GM18870 (cell line): Measurements from ENCODE around the gene SULT4A1.
"Not testable (repeated sequence)": the region's sequence is repeated elsewhere in the genome, so short reads cannot be mapped to it uniquely, and the experiment has no call there.

Source experiments
- ATAC-seq: cut with Tn5 transposase; IDR thresholded peaks from one replicate; pipeline ENCODE4 v1.9.1; 2021; ENCODE audit warnings: moderate library complexity; ENCODE audit not compliant: unreplicated experiment

Gene SULT4A1, protein sequence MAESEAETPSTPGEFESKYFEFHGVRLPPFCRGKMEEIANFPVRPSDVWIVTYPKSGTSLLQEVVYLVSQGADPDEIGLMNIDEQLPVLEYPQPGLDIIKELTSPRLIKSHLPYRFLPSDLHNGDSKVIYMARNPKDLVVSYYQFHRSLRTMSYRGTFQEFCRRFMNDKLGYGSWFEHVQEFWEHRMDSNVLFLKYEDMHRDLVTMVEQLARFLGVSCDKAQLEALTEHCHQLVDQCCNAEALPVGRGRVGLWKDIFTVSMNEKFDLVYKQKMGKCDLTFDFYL

DNA sequence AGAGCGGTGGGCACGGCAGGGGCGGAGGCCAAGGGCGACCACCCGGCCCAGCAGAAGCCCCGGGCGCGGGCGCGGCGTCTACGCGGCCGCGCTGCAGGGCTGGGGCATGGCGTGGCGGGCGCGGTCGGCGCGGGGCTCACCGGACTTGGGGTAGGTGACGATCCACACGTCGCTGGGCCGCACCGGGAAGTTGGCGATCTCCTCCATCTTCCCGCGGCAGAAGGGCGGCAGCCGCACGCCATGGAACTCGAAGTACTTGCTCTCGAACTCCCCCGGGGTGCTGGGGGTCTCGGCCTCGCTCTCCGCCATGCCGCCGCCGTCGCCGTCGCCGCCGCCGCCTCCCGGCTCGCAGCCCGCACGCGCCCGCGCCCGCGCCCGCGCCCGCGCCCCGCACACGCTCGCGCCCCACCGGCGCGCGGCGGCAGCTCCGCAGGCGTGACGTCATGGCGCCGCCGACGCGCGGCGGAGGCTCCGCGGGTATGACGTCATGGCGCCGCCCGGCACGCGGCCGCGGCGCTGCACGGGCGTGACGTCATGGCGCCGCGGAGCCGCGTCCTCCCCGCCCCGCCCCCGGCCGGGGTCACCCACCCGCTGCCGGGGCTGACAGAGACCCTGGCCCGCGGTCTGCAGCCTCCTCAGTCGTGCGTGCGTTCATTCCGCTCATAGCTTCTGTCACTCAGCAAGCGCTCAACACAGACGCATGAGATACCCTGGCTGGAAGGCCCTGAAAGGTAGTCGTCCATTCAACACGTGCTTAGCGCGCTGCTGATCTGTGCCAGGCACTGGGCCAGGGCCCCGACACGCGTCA lies at the start of gene SULT4A1:
SULT4A1 (minus strand) TSS at position 440 of the 808 bp plus-strand sequence; CDS start at position 309, 131 bp downstream.
- ATAC-seq: no peak

DNA sequence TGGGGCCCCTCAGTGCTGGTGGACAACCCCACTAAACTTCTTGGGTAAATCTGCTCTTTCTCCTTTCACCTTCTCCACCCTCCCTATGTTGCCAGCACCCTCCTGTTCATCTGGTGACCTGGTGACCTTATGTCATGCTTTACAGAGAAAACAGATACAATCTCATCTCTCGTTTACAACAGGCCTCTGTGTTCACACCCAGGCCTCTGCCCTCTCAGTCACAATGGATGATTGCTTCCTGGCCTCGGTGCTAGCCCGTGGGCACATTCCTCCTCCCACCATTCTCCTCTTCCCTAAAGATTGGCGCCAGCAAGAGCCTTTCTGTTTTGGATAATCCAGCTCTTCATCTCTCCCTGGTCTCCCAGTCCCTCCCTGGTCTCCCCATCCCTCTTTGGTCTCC lies 49.0 kb upstream of the SULT4A1 start:
- ATAC-seq: no peak

DNA sequence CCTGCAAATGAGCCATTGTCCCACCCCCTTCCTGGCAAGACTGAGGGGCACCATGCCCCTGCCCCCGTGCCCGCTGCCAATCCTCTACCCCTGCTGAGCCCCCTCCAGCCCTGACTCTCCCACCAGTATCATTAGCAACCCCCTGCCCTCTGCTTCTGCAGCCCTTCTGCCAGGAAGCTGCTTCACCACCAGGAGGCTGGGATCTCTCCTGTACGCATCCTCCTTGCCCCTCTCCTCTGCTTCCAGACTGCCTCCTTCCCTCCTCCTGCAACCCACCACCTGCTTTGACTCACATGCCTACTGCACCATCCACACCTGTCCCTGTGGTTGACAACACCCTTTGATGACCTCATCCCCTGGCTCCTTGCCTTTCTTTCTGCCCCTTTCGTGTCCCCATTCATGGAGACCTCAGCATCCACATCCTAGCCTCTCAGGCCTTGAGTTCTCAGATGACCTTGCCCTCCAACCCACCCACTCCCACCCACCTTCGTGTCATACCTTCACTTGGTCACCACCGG lies 47.9 kb upstream of the SULT4A1 start:
- ATAC-seq: no peak

DNA sequence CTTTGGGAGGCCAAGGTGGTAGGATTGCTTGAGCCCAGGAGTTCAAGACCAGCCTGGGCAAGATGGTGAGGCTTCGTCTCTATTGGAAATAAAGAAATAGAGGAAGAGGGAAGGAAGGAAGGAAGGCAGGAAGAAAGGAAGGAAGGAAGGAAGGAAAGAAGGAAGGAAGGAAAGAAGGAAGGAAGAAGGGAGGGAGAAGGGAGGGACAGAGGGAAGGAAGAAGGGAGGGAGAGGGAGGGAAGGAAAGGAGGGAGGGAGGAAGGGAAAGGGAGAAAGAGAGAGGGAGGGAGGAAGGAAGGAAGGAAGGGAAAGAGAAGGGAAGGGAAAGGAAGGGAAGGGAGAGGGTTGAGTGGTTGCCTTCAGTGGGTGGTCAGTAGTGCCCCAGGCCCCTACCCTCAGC lies 47.4 kb upstream of the SULT4A1 start:
- ATAC-seq: no peak

DNA sequence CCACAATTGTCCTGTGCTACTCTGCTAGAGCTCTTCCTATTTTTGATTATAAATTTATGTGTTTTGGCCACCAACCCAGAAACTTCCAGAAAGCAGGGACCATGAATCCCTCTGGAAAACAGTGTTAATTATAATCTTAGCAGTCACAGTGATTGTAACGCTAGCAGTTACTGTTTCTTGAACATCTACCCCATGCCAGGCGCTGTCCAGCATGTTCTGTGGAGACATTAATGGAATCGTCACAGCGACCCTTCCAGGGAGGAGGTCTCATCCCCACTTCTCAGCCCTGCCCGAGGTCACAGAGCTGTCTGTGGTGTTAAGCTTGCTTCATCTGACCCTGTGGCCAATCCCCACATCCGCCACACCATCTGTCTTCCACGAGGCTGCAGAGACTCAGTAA lies 43.4 kb upstream of the SULT4A1 start:
- ATAC-seq: no peak

DNA sequence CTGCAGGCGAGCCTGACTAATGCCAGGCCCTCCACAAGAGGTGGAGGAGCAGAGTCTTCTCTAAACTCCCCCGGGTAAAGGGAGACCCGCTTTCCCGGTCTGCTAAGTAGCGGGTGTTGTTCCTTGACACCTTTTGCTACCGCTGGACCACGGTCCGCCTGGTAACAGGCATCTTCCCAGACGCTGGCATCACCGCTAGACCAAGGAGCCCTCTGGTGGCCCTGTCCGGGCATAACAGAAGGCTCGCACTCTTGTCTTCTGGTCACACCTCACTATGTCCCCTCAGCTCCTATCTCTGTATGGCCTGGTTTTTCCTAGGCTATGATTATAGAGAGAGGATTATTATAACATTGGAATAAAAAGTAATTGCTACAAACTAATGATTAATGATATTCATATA lies 42.1 kb upstream of the SULT4A1 start:
- ATAC-seq: not testable (repeated sequence)

DNA sequence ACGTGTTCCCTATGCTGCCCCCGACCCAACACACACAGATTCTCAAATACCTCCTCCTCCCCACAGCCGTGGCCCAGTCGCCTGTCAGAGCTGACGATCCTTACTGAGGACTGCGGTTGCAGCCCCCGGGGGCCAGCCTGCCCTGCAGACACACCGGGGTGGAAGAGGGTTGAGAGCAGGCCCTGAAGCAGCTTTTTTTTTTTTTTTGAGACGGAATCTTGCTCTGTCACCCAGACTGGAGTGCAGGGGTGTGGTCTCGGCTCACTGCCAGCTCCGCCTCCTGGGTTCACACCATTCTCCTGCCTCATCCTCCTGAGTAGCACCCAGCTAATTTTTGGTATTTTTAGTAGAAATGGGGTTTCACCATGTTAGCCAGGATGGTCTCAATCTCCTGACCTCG lies 40.7 kb upstream of the SULT4A1 start:
- not testable (repeated sequence) for ATAC-seq

DNA sequence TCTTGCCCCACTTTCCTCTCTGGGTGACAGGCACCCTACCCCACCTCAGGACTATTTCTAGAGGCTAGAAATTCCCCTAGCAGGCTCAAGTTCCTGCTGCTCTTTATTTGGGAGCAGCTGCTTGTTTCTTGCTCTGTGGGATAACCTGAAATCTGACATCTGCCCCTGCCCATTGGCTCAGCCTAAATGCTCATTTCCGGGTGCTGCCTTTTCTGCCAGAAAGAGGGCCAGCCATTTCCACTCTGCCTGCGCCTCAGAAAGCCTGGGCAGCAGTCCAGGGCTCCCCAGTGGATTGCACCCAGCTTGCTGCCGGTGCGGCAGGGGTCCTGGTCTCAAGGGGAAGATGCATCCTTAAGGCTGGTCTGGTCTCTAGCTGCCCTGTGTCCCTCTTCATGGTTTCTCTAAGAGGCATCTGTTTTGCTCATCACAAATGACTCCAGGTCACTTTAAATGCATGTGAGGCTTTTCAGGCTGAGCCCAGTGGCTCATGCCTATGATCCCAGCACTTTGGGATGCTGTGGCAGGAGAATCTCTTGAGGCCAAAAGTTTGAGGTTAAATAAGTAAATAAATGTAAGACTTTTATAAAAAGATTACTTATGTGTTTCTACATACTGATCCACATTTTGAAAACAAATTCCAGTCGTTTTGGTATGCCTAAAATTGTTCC lies 39.8 kb upstream of the SULT4A1 start:
- no peak for ATAC-seq

DNA sequence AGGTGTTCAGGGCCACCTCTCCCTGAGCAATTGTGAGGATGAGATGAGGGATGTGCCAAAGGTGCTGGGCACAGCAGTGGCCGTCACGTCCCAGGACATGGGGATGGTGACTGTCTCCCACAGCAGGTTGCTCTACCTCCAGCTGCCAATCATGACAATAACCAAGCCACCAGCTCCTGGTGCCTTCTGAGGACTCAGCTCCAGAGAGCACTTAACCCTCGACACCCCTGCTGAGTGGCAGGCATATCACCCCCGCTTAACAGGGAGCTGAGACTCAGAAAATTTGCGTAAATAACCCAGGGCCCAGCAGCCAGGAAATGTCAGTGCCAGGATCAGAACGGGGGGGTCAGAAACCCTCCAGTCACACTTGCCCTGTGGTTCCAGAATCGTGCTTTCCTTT lies 37.9 kb upstream of the SULT4A1 start:
- ATAC-seq: no peak

DNA sequence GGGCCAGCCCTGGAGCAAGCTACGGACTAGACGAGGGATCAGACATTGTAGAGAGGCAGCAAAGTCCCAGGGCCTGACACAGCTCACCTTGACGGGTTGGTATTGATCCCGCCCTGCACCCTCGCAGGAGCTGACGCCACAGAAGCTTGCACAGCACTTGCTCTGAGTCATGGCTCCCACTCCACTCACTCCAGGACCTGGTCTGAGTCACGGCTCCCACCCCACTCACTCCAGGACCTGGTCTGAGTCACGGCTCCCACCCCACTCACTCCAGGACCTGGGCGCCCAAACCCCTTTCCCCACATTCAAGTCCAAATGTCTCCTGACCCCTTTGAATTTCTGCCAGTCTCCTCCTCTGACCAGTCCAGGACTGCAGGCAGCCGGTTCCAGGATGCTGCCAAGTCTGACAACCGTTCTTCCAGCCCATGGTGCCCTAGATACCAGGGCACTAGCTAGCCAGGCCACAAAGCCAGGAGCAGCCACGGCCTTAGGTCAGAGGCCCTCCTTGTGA lies 35.5 kb upstream of the SULT4A1 start:
- no peak for ATAC-seq

DNA sequence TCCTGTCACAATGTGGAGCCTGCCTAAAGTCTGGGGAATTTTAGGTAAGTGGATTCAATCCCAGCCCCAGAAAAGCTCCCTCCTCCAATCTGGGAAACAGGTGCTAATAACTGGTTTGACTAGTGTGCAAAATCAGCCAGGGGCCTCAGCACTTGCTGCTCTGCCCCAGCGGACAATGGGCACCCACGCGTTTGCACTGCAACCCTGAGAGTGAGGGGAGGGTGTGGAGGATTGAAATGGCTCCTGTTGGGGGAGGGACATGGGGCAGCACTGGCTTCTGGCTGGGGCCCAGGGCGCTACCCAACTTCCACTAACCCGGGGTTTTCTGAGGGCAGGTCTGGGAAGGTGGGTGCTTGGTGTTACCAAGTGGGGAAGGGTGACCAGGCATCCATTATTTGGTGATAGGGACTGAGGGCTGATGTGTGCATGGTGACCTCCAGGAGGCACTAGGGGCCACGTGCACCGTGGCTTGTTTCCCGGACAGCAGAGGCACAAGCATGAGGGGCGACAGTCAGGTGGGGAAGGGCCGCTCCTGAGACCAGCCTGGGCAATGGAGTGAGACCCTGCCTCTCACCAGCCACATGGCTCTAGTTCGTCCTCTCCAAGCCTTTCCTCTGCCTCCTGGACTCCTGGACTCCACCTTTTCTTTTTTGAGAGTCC lies 33.8 kb upstream of the SULT4A1 start:
- ATAC-seq: no peak

DNA sequence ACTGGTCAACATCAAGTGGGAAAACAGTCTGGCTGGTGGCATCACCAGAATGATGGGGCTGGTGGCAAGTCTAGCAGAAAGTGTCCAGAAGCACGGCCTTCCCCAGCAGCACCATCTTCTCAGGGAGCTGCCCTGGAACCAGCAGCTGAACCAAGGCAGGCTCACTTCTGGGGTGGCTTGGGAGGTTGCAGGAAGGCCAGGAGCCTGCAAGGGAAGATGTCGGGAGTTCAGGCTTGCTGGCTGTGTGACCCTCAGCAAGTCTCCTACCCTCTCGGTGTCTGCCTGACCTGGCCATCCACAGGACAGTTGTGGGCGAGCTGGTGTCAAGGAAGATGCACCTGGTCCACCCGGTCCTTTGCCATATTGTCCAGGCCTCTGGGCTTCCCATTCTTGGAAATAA lies 31.8 kb upstream of the SULT4A1 start:
- no peak for ATAC-seq

DNA sequence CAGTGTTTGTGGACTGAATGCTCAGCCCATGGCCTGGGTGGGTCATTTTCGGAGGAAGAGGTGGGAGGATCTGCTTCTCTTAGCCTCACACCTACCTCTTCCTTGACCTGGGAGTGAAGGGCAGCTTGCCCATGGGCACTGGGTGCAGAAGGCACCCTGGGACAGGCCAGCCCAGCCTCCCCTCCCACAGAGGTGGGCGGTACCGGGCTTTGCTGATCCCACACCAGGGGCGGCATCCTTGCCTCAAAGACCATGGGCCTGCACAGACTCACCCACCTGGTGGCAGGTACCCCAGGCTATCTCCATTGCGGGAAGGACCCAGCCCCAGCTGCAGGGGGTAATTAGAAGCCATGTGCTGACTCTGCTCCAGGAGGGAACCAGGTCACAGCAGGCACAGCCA lies 31.0 kb upstream of the SULT4A1 start:
- no peak for ATAC-seq

DNA sequence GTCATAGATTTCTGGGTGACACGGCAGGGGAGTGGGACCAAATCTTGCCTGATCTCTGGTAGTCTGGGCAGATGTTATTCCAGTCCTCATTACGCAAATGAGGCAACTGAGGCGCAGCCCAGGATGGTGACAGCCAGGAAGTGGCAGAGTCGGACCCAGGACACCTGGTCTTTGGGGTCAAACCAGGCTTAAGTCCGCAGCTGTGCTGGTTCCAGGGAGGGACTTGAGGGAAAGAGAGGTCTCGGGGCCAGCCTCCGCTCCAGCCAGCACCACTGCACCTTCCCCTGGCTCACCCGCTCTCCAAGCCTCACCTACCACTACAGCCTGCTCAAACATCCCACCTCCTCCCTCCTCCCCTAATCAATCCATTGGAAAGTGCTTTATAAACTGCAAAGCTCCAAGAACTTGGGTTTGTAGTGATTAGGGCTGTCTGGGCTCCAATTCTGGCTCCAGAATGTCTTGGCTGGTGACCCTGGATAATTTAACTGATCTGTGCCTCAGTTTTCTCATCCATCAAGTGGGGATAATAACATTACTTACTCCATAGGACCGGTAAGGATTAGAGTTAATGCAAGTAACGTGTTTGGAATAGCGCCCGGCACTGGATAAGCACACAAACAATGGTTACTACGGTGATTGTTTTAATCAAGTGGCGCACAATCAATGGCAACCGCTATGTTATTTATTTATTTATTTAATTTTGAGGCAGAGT lies 30.0 kb upstream of the SULT4A1 start:
- ATAC-seq: no peak

DNA sequence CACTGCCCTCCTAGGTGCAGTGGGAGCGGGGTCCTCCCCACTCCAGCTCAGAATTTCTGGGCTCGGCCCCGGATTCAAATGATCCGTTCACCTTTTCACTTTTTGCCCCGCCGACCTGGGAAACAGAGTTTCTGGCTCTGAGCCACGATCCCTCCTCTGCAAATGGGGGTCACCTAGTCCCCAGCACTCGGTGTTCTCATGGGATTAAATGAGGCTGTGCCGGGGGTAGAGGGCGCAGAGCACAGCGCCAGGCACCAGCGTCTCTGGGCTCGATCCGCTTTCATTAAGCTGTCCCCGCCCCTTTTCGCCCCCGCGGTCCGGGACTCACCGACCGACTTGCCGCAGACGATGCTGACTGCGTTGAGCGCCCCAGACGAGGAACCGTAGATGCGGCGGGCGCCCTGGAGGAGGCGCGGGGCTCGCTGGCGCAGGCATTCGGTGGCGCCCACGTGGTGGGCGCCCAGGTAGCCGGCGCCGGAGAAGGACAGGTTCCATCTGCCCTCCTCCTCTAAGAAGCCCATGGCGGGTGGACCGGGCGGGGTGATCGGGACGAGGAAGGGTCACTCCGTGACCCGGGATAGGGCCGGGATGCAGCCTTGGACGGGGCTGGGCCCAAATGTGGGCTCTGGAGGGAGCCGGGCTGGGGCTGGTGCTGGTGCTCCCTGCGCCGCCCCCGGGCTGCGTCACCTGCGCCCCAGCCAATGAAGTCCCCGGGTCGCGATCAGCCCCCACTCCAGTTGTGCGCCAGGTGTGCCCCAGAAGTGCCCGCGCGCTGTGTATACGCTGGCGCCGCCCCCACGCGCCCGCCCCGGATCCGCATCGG lies 29.3 kb upstream of the SULT4A1 start, which contains the start of gene PNPLA5:
PNPLA5 (minus strand) TSS at position 654 of the 823 bp plus-strand sequence; CDS start at position 521, 133 bp downstream.
- no peak for ATAC-seq

DNA sequence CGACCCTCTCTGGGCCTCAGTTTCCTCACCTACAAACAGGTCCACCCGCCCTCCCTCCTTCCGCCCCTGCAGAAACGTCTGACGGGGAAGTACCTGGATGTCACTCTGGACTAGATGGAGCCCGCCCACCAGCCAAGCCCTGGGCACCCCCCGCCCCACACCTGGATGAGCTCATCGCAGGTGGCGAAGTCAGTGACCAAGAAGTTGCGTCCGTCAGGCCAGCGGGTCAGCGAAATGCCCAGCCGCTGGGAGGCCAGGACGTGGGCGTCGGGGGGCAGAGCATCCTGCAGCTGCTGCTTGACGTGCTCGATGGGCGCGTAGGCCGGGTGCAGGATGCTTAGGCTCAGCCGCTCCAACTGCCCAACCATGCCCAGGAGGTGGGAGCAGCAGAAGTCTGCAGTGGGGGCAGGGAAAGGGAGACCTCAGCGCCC lies 28.6 kb upstream of the SULT4A1 start:
- no peak for ATAC-seq

DNA sequence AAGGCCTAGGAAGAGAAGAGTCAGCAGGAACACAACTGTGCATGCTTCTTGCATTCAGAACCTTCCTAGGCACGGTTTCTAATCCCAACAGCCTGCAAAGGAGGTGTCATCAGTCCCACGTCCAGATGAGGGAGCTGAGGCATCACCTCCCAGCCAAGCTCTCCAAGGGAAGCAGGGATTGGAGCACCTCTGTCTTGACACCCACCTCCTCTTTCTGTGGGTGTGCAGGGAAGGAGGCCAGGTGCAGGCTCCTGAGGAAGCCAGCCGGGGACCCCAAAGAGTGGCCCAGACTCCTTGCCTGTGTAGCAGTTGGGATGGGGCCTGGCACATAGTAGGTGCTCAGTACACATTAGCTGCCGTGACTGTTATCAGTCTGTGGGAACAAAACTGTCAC lies 27.5 kb upstream of the SULT4A1 start:
- no peak for ATAC-seq

DNA sequence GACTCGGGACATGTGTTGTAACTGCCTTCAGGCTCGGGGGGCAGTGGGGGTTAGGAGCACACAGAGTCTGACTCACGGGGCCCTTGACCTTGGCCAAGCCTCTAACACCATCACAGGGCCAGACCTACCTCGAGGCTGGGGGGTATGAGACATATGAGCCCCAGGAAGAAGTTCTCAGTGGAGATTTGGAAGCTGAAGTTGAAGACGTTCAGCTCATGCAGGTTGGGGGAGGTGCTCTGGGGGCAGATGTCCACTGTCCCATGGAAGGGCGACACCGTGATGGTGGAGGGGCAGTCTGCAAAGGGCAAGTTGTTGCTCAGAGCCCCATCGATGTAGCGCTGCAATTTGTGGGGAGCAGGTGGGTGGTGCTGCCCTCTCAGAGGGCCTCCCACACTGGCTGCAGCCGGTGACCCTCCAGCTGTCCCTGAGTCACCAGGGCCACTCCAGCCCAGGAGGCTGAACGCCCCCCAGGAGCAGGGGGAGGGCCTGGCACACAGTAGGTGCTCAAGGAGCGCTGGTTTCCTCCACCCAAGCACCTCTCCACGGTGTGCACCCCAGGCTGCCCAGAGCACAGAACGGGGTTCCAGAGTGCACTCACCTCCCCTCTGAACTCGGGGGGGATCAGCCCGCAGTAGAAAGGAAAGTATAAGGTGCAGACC lies 27.0 kb upstream of the SULT4A1 start:
- ATAC-seq: no peak

DNA sequence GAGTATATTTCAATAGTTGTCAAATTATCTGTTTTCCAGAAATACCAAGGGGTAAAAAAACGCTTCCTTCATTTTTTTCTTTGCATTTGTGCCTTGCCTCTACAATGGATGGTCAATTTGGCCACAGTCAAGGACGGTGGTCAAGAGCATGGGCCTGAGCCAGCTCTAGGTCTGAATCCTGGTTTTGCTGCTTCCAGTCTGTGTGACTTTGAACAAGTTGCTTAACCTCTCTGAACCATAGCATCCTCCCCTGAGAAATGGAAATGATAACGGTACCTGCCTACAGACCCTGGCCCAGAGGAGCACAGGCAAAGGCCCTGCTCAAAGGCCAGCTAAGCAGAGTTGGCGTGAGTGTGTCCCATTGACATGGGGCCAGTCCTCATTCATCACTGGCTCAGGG lies 26.4 kb upstream of the SULT4A1 start:
- ATAC-seq: no peak
